HG02763 (cell line): ENCODE data around the gene KMT2D.
"Not testable (repeated sequence)": the region's sequence is repeated elsewhere in the genome, so short reads cannot be mapped to it uniquely, and the experiment has no call there.

Source experiments
- ATAC-seq: cut with Tn5 transposase; IDR thresholded peaks from one replicate; pipeline ENCODE4 v1.9.1; 2021; ENCODE audit warnings: mild to moderate bottlenecking, moderate library complexity; ENCODE audit not compliant: unreplicated experiment

KMT2D gene

GRCh38 chr12:49088150-49088931, 27.7 kb upstream of the KMT2D start:
- peak; percentile 86 for ATAC-seq

GRCh38 chr12:49086116-49086515, 25.5 kb upstream of the KMT2D start:
- ATAC-seq, result no peak

- ATAC-seq, result no peak
These were observed 23.8 kb upstream of the KMT2D start for GRCh38 chr12:49084438-49084837.

GRCh38 chr12:49079793-49080192, 19.2 kb upstream of the KMT2D start:
- ATAC-seq, result no peak

GRCh38 chr12:49070971-49071370, 10.4 kb upstream of the KMT2D start:
- no peak for ATAC-seq

- ATAC-seq, result peak; percentile 98
These were observed 9.1 kb upstream of the KMT2D start, which contains the start of gene RHEBL1 for GRCh38 chr12:49069507-49070346. Gene RHEBL1, minus strand, starts transcription at chr12:49069979. Its CDS starts 194 bp downstream, at chr12:49069785.

GRCh38 chr12:49068879-49069506, 8.4 kb upstream of the KMT2D start:
- ATAC-seq, result no peak

GRCh38 chr12:49066120-49066519, 5.5 kb upstream of the KMT2D start:
- ATAC-seq, result no peak

- ATAC-seq, result no peak
These were observed 4.2 kb upstream of the KMT2D start for GRCh38 chr12:49064767-49065152.

GRCh38 chr12:49061916-49062315, 1.3 kb upstream of the KMT2D start:
- not testable (repeated sequence) for ATAC-seq

- no peak for ATAC-seq
These were observed 610 bp upstream of the KMT2D start for GRCh38 chr12:49061157-49061650.

- peak; percentile 8 for ATAC-seq
These were observed 1.1 kb downstream of the KMT2D start for GRCh38 chr12:49059299-49060171.

- ATAC-seq, result no peak
These were observed 1.6 kb downstream of the KMT2D start for GRCh38 chr12:49059045-49059298.

- ATAC-seq, result no peak
These were observed 2.1 kb downstream of the KMT2D start for GRCh38 chr12:49058366-49059044.

GRCh38 chr12:49057888-49058287, 2.7 kb downstream of the KMT2D start:
- no peak for ATAC-seq

- ATAC-seq, result peak; percentile 62
These were observed 4.4 kb downstream of the KMT2D start for GRCh38 chr12:49055978-49056754.

GRCh38 chr12:49055092-49055491, 5.5 kb downstream of the KMT2D start:
- no peak for ATAC-seq

GRCh38 chr12:49054524-49054923, 6.1 kb downstream of the KMT2D start:
- no peak for ATAC-seq

GRCh38 chr12:49054096-49054495, 6.5 kb downstream of the KMT2D start:
- no peak for ATAC-seq
